ENCODE data around the gene WDFY4. TPM values are rescaled to one million over a fixed set of nuclear protein-coding genes. Genes with fewer than 3 reads are reported as not detected.

Gene WDFY4
- total and polyA plus RNA-seq, 2 of the 4 experiments (the other 2 are of a cell fraction): not detected

DNA sequence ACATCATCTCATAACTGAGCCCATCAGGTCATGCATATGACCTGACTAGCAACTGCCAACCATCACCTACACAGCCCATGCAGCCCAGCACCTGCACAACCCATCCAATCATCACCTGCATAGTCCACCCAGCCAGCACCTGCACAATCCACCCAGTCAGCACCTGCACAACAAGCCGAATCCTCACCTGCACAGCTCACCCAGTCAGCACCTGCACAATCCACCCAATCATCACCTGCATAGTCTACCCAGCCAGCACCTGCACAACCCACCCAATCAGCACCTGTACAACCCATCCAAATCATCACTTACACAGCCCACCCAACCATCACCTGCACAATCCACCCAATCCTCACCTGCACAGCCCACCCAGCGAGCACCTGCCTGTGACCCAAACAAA lies 33.4 kb upstream of the WDFY4 start:
- no peaks in the 10 kb centered on the region for H3K36me3 ChIP-seq (ENCODE audit: control insufficient read depth, insufficient read depth, low read length)
- H3K4me3 ChIP-seq (ENCODE audit: insufficient read depth, low read depth, low read length): no peak overlapping the region
- no peaks in the 10 kb centered on the region for H3K9me3 ChIP-seq (ENCODE audit: control insufficient read depth, insufficient read depth, low read length)
- no peak overlapping the region for H3K4me2 ChIP-seq (ENCODE audit: low read depth, low read length)
- no peak overlapping the region for H3K23ac ChIP-seq (ENCODE audit: low read depth, low read length)
- no peak overlapping the region for H2AFZ ChIP-seq (replicated peaks; ENCODE audit: low read length, poor library complexity)
- H4K91ac ChIP-seq (ENCODE audit: insufficient read depth, low read depth, low read length): no peak overlapping the region
- in situ Hi-C loops (cut with MboI; ENCODE audit: low sequenced_read_pairs) (no loop called here), dilution Hi-C loops (cut with HindIII; ENCODE audit: low sequenced_read_pairs, unreplicated experiment) (no loop called here), intact Hi-C loops (cut with micrococcal nuclease) (no loop called here)
- ATAC-seq (ENCODE audit: low read depth) (no peak), DNase-seq (no peak)
- H3K79me1 ChIP-seq (ENCODE audit: low read depth in 1 of 2, low read length in 2 of 2): peaks cover 7 to 8% of the 10 kb centered on the region in 2 experiments; a peak in 2 of 4 replicates
- no peak overlapping the region for H3K18ac ChIP-seq (ENCODE audit: low read depth, low read length)
- CTCF ChIA-PET: interaction anchor here (1.0 kb wide), 1 partner anchor 22 kb away, joined by 4 read pairs; no protein-coding TSS in a partner anchor
- H3K9me1 ChIP-seq (ENCODE audit: insufficient read depth, low read length): peaks cover 3% of the 10 kb centered on the region; the same call in 1 of the 2 replicates
- H2BK20ac ChIP-seq (ENCODE audit: low read depth, low read length): no peak overlapping the region
- H4K5ac ChIP-seq (ENCODE audit: low read depth, low read length): no peak overlapping the region
- no peaks in the 10 kb centered on the region for H4K20me1 ChIP-seq (ENCODE audit: insufficient read depth, low read length)
- no peak overlapping the region for H2AK5ac ChIP-seq (ENCODE audit: low read depth, low read length)
- H2BK120ac ChIP-seq (ENCODE audit: low read depth, low read length): no peak overlapping the region
- H3K27ac ChIP-seq (ENCODE audit: insufficient read depth, low read length): no peak overlapping the region
- TF ChIP-seq RCOR1 (IDR thresholded peaks at IDR 0.05; ENCODE audit: insufficient replicate concordance, low read length) (no peak), NFE2L2 (IDR thresholded peaks at IDR 0.05; ENCODE audit: low read depth, low read length) (no peak), BHLHE40 (IDR thresholded peaks at IDR 0.05; ENCODE audit: low read depth, low read length) (no peak), MAFK (IDR thresholded peaks at IDR 0.05; ENCODE audit: low read depth, low read length) (no peak), CEBPB (IDR thresholded peaks at IDR 0.05; ENCODE audit: low read depth, low read length) (no peak), SMC3 (IDR thresholded peaks at IDR 0.05; ENCODE audit: low read depth, low read length) (no peak), RAD21 (IDR thresholded peaks at IDR 0.05; ENCODE audit: low read length) (no peak), FOS (IDR thresholded peaks at IDR 0.05; ENCODE audit: low read depth, low read length) (no peak), CHD1 (IDR thresholded peaks at IDR 0.05; ENCODE audit: low read depth, low read length) (no peak), MXI1 (IDR thresholded peaks at IDR 0.05; ENCODE audit: borderline replicate concordance, low read depth, low read length) (no peak), POLR2A (IDR thresholded peaks at IDR 0.05; ENCODE audit: low read depth, low read length) (no peak), ELK1 (IDR thresholded peaks at IDR 0.05; ENCODE audit: borderline replicate concordance, low read depth, low read length) (no peak), RFX5 (IDR thresholded peaks at IDR 0.05; ENCODE audit: low read depth, low read length) (no peak), USF2 (IDR thresholded peaks at IDR 0.05; ENCODE audit: low read depth, low read length) (no peak), MAZ (IDR thresholded peaks at IDR 0.05; ENCODE audit: borderline replicate concordance, low read depth, low read length) (no peak)
- TF ChIP-seq, protein P1, sequence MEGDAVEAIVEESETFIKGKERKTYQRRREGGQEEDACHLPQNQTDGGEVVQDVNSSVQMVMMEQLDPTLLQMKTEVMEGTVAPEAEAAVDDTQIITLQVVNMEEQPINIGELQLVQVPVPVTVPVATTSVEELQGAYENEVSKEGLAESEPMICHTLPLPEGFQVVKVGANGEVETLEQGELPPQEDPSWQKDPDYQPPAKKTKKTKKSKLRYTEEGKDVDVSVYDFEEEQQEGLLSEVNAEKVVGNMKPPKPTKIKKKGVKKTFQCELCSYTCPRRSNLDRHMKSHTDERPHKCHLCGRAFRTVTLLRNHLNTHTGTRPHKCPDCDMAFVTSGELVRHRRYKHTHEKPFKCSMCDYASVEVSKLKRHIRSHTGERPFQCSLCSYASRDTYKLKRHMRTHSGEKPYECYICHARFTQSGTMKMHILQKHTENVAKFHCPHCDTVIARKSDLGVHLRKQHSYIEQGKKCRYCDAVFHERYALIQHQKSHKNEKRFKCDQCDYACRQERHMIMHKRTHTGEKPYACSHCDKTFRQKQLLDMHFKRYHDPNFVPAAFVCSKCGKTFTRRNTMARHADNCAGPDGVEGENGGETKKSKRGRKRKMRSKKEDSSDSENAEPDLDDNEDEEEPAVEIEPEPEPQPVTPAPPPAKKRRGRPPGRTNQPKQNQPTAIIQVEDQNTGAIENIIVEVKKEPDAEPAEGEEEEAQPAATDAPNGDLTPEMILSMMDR (conservative IDR thresholded peaks at IDR 0.05; ENCODE audit: low read depth, low read length): no peak
- H2BK15ac ChIP-seq (ENCODE audit: low read depth, low read length): no peak overlapping the region
- no peak overlapping the region for H2AK9ac ChIP-seq (replicated peaks; ENCODE audit: low read depth, low read length, poor library complexity)
- no peak overlapping the region for H2BK5ac ChIP-seq (ENCODE audit: low read depth, low read length, poor library complexity, severe bottlenecking)
- no peak overlapping the region for H3K14ac ChIP-seq (replicated peaks; ENCODE audit: low read depth, low read length)
- POLR2A ChIA-PET (ENCODE audit: unreplicated experiment): no interaction called here
- WGBS, 2 experiments (ENCODE audit: extremely low coverage in 2 of 2, insufficient read length in 1 of 2): 100% methylated on average over 1 of the region's 2 CpGs; no CpG with 5 or more reads in 1 of the 2 experiments
- peaks cover 6% of the 10 kb centered on the region; the same call in 1 of the 2 replicates for H3K4me1 ChIP-seq (ENCODE audit: control insufficient read depth, insufficient read depth, low read length)
- H3K9ac ChIP-seq (ENCODE audit: low read depth, low read length): no peak overlapping the region
- no peak overlapping the region for H4K8ac ChIP-seq (ENCODE audit: low read depth in 2 of 2, low read length in 2 of 2)
- no peak overlapping the region for H3K4ac ChIP-seq (ENCODE audit: low read depth, low read length)
- H3K27me3 ChIP-seq (ENCODE audit: control insufficient read depth, insufficient read depth, low read length): no peaks in the 10 kb centered on the region
- H3K56ac ChIP-seq (ENCODE audit: extremely low read depth, insufficient read depth, low read length): no peak overlapping the region
- BruUV-seq (replicated peaks): no TSS peak

Data from IMR-90 (cell line).